ENCODE measurements around the gene WWTR1. TPM values are rescaled to one million over a fixed set of nuclear protein-coding genes. Genes with fewer than 3 reads are reported as not detected.

WWTR1 gene
- total and polyA plus RNA-seq, 2 of the 8 experiments (the other 6 are each of a cell fraction or from before 2014, with no cell fraction given) = 15.7 to 18.6 TPM

DNA sequence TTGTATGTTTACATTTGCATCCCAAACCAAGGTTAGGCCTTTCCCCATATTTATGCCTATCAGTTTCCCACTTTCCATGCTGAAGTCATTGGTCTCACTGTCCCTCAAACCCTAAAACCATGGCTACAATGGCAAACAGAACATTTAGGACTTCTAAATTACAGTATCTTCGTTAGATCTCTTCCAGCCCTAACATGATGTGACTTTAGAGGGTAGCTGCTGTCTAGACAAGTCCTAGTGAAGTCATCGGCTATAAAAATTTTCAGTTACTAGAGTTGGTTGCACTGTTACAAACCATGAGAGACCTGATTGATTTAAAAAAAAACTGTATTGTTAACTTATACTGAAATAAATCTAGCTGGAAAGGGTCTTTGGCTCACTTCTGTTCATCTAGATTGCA is 128.7 kb downstream of the WWTR1 start:
- CTCF ChIA-PET (ENCODE audit: partially characterized antibody) = interaction anchor here (1.3 kb wide), 1 partner anchor 186 kb away, joined by 3 read pairs; no protein-coding TSS in a partner anchor
- FAIRE-seq = no peak

More for the DNA sequence above, 128.7 kb downstream of the WWTR1 start:
- H3K9ac ChIP-seq (replicated peaks in 1 of 4; ENCODE audit: extremely low read depth in 1 of 4, low read depth in 3 of 4, low read length in 3 of 4) = no peak overlapping the region
- H3K4me3 ChIP-seq (ENCODE audit: extremely low read depth in 1 of 4, insufficient read depth in 2 of 4, low read depth in 3 of 4, low read length in 4 of 4) = no peak overlapping the region
- H3K23me2 ChIP-seq (ENCODE audit: low read depth, low read length) = no peaks in the 10 kb centered on the region
- H4K5ac ChIP-seq (ENCODE audit: insufficient read length, low read depth, low read length) = no peak overlapping the region
- no peak overlapping the region for H3K4ac ChIP-seq (replicated peaks; ENCODE audit: insufficient read length, low read depth, low read length)
- no peak overlapping the region for H3K23ac ChIP-seq (ENCODE audit: insufficient read length)
- no peak overlapping the region for H3K18ac ChIP-seq (ENCODE audit: extremely low read depth, low read length)
- H2AK5ac ChIP-seq (ENCODE audit: low read depth, low read length) = no peak overlapping the region
- no peak for TF ChIP-seq JUND (IDR thresholded peaks at IDR 0.05; ENCODE audit: low read length)
- TF ChIP-seq, protein P1, sequence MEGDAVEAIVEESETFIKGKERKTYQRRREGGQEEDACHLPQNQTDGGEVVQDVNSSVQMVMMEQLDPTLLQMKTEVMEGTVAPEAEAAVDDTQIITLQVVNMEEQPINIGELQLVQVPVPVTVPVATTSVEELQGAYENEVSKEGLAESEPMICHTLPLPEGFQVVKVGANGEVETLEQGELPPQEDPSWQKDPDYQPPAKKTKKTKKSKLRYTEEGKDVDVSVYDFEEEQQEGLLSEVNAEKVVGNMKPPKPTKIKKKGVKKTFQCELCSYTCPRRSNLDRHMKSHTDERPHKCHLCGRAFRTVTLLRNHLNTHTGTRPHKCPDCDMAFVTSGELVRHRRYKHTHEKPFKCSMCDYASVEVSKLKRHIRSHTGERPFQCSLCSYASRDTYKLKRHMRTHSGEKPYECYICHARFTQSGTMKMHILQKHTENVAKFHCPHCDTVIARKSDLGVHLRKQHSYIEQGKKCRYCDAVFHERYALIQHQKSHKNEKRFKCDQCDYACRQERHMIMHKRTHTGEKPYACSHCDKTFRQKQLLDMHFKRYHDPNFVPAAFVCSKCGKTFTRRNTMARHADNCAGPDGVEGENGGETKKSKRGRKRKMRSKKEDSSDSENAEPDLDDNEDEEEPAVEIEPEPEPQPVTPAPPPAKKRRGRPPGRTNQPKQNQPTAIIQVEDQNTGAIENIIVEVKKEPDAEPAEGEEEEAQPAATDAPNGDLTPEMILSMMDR (IDR thresholded peaks at IDR 0.05; ENCODE audit: control extremely low read depth in 1 of 3, insufficient read depth in 1 of 3, low read depth in 1 of 3, low read length in 3 of 3) = no peak
- no peak for TF ChIP-seq TEAD4 (IDR thresholded peaks at IDR 0.05; ENCODE audit: low read depth, low read length)
- no peak for TF ChIP-seq ASH2L (IDR thresholded peaks at IDR 0.05; ENCODE audit: low read length)
- no peak for TF ChIP-seq SRF (IDR thresholded peaks at IDR 0.05; ENCODE audit: low read depth, low read length)
- no peak for TF ChIP-seq PHF8 (conservative IDR thresholded peaks at IDR 0.05; ENCODE audit: low read depth, low read length)
- TF ChIP-seq SIRT6 (IDR thresholded peaks at IDR 0.05; ENCODE audit: low read length) = no peak
- TF ChIP-seq ATF3 (IDR thresholded peaks at IDR 0.05; ENCODE audit: insufficient read depth, low read depth, low read length) = no peak
- no peak for TF ChIP-seq EP300 (IDR thresholded peaks at IDR 0.05; ENCODE audit: borderline replicate concordance in 1 of 2, low read depth in 2 of 2, low read length in 2 of 2)
- TF ChIP-seq YY1 (IDR thresholded peaks at IDR 0.05; ENCODE audit: low read depth, low read length) = no peak
- DNase-seq (ENCODE audit: low read depth in 1 of 2, low spot score in 2 of 2) = no peak
- H3K56ac ChIP-seq (replicated peaks; ENCODE audit: insufficient read length, low read depth, low read length) = no peak overlapping the region
- H3K27ac ChIP-seq (ENCODE audit: low read depth, low read length) = no peak overlapping the region
- no peaks in the 10 kb centered on the region for H3K27me3 ChIP-seq (replicated peaks in 1 of 4; ENCODE audit: control insufficient read depth in 3 of 4, extremely low read depth in 1 of 4, insufficient read depth in 3 of 4, low read length in 3 of 4)
- H2BK15ac ChIP-seq (ENCODE audit: low read length) = no peak overlapping the region
- no peak overlapping the region for H4K8ac ChIP-seq (ENCODE audit: extremely low read depth, insufficient read depth, low read length)
- POLR2A ChIA-PET (ENCODE audit: partially characterized antibody) = interaction anchor here (0.6 kb wide), 1 partner anchor 132 kb away, joined by 3 read pairs; no protein-coding TSS in a partner anchor
- no peaks in the 10 kb centered on the region for H4K20me1 ChIP-seq (replicated peaks in 1 of 2; ENCODE audit: control insufficient read depth in 1 of 2, insufficient read depth in 2 of 2, low read length in 2 of 2)
- H3K4me1 ChIP-seq (replicated peaks in 1 of 4; ENCODE audit: control insufficient read depth in 3 of 4, insufficient read depth in 4 of 4, low read length in 3 of 4) = no peaks in the 10 kb centered on the region
- H2BK120ac ChIP-seq (replicated peaks; ENCODE audit: low read depth, low read length) = no peak overlapping the region
- H3K79me2 ChIP-seq (ENCODE audit: control insufficient read depth in 1 of 2, insufficient read depth in 2 of 2, low read length in 2 of 2) = no peaks in the 10 kb centered on the region
- H2BK5ac ChIP-seq (ENCODE audit: low read depth, low read length) = no peak overlapping the region
- 90% methylated on average over 2 of the region's 2 CpGs; no CpG with 5 or more reads in 1 of the 2 experiments for WGBS, 2 experiments (ENCODE audit: extremely low coverage in 1 of 2, insufficient coverage in 1 of 2, insufficient read length in 1 of 2, insufficient replicate concordance in 2 of 2, low coverage in 1 of 2, low lambda C conversion rate in 2 of 2, missing lambda C conversion rate in 1 of 2)
- H3K9me3 ChIP-seq (ENCODE audit: insufficient read depth in 2 of 2, low read depth in 1 of 2, low read length in 1 of 2) = no peaks in the 10 kb centered on the region
- no peak overlapping the region for H2AFZ ChIP-seq (ENCODE audit: low read length)
- H3K4me2 ChIP-seq (ENCODE audit: insufficient read depth in 1 of 2, low read depth in 2 of 2, low read length in 2 of 2) = no peak overlapping the region
- peaks cover 0 to 4% (median 0%) of the 10 kb centered on the region in 4 experiments; a peak in 2 of 8 replicates for H3K36me3 ChIP-seq (ENCODE audit: control insufficient read depth in 2 of 4, insufficient read depth in 4 of 4, low read length in 3 of 4)
- H2BK20ac ChIP-seq (ENCODE audit: low read length) = no peak overlapping the region
- no peak overlapping the region for H3K14ac ChIP-seq (ENCODE audit: insufficient read length)
- H4K91ac ChIP-seq (replicated peaks; ENCODE audit: insufficient read length, low read length) = no peak overlapping the region
- no peak overlapping the region for H2BK12ac ChIP-seq (ENCODE audit: low read depth, low read length)
- no peaks in the 10 kb centered on the region for H3K79me1 ChIP-seq (ENCODE audit: low read depth, low read length)
